HG03039 (cell line): ENCODE results near the gene ELK4.

Experiments used
- ATAC-seq: cut with Tn5 transposase; IDR thresholded peaks from one replicate; pipeline ENCODE4 v1.9.1; 2021; ENCODE audit warnings: mild to moderate bottlenecking, moderate library complexity; ENCODE audit not compliant: unreplicated experiment

ELK4 gene

GRCh38 chr1:205569411-205570172, 62.2 kb downstream of the ELK4 start:
- ATAC-seq: no peak

- ATAC-seq: no peak
Observed at GRCh38 chr1:205568469-205569361, 63.1 kb downstream of the ELK4 start.

- ATAC-seq: no peak
Observed at GRCh38 chr1:205568135-205568468, 63.7 kb downstream of the ELK4 start.

GRCh38 chr1:205567716-205568115, 64.1 kb downstream of the ELK4 start:
- no peak for ATAC-seq

GRCh38 chr1:205565799-205566198, 66.0 kb downstream of the ELK4 start:
- no peak for ATAC-seq

- ATAC-seq: no peak
Observed at GRCh38 chr1:205563927-205564441, 67.8 kb downstream of the ELK4 start.

GRCh38 chr1:205561501-205562203, 70.2 kb downstream of the ELK4 start:
- no peak for ATAC-seq
